Prostate gland (tissue), 2 donors: ENCODE results near the gene DCST1.

Experiments
- POLR2A ChIP-seq: fragments of 450-650 bp; IDR thresholded peaks from one replicate; pipeline ENCODE4 v1.6.1; 2016; ENCODE audit warnings: antibody characterized with exemption, mild to moderate bottlenecking
- TF ChIP-seq, protein P1 (sequence below), 4 experiments: fragments of 200-600 bp in 2 of 4; fragments of 450-650 bp in 2 of 4; sonication (generic) in 2 of 4; IDR thresholded peaks; 1 replicate in 3 of 4; 2 replicates in 1 of 4; pipeline ENCODE4 v1.5.1; 2016 to 2019; ENCODE audit warnings: antibody characterized with exemption in 4 of 4, mild to moderate bottlenecking in 2 of 4, moderate library complexity in 2 of 4

DNA sequence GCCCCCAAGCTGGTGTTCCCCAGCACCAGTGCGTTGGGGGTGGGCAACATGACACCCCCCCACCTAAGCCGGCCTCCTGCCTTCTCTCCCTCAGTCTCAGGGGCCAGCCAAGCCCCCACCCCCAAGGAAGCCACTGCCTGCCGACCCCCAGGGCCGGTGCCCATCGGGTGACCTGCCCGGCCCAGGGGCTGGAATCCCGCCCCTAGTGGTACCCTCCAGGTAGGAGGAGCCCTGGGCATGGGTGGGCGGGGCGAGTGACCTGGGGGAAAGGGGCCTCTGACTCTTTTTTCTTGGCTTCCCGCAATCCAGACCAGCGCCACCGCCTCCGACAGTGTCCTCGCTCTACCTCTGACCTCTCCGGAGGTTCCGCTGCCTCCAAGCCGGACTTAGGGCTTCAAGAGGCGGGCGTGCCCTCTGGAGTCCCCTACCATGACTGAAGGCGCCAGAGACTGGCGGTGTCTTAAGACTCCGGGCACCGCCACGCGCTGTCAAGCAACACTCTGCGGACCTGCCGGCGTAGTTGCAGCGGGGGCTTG, 28.6 kb downstream of the DCST1 start:
- TF ChIP-seq, protein P1, sequence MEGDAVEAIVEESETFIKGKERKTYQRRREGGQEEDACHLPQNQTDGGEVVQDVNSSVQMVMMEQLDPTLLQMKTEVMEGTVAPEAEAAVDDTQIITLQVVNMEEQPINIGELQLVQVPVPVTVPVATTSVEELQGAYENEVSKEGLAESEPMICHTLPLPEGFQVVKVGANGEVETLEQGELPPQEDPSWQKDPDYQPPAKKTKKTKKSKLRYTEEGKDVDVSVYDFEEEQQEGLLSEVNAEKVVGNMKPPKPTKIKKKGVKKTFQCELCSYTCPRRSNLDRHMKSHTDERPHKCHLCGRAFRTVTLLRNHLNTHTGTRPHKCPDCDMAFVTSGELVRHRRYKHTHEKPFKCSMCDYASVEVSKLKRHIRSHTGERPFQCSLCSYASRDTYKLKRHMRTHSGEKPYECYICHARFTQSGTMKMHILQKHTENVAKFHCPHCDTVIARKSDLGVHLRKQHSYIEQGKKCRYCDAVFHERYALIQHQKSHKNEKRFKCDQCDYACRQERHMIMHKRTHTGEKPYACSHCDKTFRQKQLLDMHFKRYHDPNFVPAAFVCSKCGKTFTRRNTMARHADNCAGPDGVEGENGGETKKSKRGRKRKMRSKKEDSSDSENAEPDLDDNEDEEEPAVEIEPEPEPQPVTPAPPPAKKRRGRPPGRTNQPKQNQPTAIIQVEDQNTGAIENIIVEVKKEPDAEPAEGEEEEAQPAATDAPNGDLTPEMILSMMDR (IDR thresholded peaks at IDR 0.05), result no peak
- TF ChIP-seq POLR2A, result no peak
